GM19035 (cell line): ENCODE results near the gene DNM1.
A peak's percentile ranks its signal among the peaks of the same experiment; 100 is the strongest.
"Not testable (repeated sequence)": the region's sequence is repeated elsewhere in the genome, so short reads cannot be mapped to it uniquely, and the experiment has no call there.

Experiments
- ATAC-seq: cut with Tn5 transposase; IDR thresholded peaks from one replicate; pipeline ENCODE4 v1.9.1; 2021; ENCODE audit not compliant: unreplicated experiment

Gene DNM1

DNA sequence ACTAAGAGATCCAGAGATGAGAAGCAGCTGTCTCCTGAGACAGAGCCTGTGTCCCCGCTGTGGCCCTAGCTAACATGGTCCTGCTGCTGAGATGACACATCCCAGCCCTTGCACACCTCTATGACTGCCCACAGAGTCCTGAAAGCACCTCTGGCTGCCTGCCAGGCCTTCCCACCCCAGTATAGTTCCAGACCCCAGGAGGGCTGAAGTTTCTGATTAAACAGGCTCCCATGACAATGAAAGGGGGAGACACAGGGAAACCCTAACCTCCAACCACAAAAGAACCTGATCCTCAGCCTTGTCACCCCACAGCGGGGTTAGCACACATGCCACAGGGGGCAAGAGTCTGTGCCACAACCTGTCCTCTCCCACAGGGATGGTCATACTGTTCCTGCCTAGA lies 27.5 kb upstream of the DNM1 start:
- ATAC-seq = no peak

DNA sequence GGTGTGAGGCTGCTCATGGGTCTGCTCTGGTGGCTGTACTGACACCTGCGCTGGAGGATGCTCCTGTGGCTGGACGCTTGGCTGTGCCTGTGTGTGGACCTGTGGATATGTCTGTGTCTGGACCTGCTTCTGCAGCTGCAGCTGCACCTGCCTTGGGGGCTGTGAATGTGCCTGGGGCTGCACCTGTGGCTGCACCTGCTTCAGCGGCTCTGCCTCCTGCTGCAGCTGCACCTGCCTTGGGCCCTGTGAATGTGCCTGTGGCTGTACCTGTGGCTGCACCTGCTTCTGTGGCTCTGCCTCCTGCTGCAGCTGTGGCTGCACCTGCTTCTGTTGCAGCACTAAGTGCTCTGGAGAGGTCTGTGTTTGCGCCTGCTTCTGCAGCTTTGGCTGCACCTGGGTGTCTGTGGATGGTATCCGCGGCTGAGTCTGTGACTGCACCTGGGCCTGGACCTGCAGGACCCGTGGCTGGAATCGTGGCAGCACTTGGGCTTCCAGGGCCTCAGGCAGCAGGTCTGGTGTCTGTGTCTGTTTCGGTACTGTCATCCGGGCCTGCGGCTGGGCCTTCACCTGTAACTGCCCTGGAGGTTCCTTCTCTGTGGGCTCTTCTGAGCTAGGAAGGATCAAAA lies 24.3 kb upstream of the DNM1 start:
- no peak for ATAC-seq

DNA sequence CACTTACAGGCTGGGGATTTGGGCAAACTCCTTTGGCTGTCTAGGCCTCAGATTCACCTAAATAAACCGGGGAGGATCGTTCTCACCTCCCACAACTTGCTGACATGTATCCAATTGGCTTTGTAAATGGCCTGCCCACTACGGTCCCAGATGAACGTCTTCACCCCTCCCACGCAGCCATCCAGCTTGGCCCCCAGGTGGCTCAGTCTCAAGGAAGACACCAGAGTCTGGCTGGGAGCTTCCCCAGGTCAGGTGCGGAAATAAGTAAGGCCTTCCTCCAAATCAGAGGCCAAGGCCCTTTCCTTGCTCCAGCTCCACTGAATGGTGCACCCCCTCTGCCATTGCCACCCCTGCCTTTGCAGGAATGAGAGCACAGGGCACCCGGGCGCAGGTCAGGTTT lies 23.2 kb upstream of the DNM1 start:
- no peak for ATAC-seq

DNA sequence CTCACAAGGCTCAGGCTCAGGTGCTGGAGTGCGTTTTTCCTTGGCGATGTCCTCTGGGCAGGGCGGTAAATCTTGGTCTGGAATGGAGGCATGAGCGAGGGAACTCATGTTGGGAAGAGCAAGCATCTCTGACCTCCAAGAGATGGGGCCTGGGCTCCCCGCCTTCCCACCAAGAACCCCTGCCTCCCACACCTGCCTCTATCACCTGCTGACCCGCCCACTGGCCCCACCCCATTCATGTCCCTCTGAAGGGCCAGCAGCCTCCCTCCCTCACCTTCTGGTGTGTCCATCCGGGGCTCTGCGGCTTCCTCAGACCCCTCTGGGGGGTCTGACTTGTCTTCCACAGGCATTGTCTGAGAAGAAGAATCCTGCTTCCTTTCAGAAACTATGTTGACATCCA lies 22.7 kb upstream of the DNM1 start:
- no peak for ATAC-seq

DNA sequence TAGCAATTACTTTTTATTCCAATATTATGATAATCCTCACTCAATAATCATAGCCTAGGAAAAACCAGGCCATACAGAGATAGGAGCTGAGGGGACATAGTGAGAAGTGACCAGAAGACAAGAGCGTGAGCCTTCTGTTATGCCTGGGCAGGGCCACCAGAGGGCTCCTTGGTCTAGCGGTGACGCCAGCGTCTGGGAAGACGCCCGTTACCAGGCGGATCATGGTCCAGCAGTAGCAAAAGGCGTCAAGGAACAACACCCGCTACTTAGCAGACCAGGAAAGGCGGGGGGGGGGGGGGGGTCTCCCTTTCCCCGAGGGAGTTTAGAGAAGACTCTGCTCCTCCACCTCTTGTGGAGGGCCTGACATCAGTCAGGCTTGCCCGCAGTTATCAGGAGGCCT lies 21.7 kb upstream of the DNM1 start:
- not testable (repeated sequence) for ATAC-seq

DNA sequence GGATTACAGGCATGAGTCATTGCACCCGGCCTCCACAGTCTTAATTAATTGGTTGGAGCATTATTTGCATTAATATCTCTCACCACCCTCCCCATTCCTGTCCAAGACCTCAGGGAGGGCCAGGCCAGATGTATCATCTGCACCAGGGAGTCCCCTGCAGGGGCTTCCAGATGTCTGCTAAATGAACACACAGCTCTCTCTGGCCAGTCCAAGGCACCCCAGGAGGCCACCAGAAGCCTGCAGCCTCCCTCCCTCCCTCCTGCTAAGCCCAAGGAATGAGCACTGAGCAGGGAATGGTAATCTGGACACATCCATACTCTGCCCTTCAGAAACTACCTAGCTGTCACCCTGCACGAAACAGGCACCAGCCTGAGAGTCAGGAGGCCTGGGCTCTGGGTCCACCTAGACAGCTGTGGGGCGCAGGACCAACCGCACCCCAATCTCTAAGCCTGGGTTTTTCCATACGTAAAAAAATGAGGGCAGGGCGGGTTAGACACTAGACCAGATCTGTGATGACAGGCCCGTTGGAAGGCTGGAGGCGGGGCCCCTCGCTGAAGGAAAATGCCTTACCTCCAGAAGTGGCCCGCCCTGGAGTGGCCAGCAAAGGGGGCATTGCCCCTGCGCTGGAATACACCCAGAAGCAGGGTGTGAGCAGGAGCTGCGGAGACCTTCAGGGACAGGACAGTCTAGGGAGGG lies 20.1 kb upstream of the DNM1 start:
- no peak for ATAC-seq

DNA sequence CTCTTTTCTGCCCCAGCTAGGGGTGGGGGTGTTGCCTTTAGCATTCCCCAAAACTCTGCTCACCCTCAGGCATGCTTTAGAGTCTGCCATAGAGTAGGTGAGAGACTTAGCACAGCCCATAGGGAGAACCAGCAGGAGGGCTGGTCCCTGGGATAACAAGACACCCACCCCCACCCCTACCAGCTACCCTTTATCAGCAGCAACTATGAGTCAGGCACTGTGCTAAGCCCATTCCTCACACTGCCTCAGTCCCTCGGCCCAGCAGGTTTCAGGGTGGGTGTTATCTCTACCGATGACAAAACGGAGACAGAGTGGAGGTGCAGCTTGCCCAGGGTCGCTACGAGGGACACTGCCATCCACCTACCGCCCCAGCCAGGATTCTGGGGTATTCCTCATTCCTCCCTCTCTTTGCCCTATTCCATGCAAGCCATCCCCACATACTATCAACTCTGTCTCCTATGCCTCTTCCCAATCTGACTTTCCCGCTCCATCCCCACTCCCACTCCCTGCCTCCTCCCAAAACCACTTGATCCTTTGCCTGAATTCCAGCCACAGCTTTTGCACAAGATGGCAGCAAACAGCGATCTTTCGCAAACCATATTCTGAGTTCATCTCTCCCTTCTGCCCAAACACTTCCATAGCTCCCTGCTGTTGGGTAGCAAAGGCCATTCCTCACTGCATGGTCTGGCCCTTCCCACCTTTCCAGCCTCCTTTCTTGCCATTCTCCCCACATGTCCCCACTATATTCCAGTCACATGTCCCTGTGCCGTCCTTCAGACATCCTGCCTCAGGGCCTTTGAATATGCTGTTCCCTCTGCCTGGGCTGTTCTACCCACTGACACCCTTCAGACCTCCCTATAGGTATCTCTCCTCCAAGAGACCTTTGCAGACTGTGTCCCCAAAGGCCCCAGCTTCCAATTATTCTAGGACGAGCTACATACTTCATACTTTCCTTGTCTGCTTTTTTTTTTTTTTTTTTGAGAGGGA lies 16.9 kb upstream of the DNM1 start:
- ATAC-seq = no peak

DNA sequence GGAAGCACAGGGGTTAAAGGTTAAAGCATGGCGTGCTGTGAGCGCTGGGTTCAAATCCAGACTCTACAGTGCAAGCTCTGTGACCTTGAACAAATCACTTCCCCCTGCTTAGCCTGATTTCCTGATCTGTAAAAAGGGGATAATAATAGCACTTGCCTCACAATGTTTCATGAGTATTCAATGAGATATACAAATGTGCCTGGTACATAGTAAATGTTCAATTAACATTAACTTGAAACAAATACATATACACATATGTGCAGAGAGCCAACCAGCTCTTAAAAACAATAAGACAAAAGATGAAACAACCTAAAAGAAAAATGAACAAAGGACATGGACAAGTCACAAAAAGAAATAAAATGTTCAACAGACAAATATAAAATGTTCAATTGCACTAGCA lies 15.8 kb upstream of the DNM1 start:
- no peak for ATAC-seq

DNA sequence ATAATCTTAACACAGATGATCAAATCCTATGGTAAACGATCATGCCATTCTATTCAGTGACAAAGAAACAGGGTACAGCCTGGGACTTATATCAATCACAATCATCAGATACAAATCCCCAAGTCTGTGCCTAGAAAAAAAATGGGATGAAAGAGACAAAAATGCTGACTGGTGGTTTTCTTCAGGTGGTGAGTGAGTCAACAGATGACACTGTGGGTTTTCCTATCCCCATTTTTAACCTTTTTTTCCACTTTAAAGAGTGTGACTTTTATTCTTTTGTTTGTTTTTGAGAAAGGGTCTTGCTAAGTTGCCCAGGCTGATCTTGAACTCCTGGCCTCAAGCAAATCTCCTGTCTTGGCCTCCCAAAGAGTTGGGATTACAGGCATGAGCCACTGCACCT lies 15.0 kb upstream of the DNM1 start:
- ATAC-seq = no peak

DNA sequence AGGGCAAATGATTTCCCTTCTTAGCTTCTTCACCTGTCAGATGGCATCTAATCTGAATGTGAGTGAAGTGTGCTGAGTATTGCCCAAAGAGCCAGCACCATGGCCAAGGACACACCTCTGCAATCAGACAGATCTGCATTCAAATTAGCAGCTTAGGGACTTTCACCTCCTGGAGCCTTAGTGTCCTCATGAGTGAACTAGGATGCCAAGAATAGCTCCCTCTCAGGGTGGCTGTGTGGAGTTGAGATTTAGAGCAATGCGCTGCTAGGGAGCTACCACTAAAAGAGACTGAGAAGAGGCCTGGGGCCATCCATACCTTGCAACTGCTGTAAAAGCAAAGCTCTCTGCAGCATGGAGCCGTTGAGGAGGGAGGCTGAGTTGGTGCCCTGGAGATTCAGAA lies 13.2 kb upstream of the DNM1 start:
- ATAC-seq = no peak

DNA sequence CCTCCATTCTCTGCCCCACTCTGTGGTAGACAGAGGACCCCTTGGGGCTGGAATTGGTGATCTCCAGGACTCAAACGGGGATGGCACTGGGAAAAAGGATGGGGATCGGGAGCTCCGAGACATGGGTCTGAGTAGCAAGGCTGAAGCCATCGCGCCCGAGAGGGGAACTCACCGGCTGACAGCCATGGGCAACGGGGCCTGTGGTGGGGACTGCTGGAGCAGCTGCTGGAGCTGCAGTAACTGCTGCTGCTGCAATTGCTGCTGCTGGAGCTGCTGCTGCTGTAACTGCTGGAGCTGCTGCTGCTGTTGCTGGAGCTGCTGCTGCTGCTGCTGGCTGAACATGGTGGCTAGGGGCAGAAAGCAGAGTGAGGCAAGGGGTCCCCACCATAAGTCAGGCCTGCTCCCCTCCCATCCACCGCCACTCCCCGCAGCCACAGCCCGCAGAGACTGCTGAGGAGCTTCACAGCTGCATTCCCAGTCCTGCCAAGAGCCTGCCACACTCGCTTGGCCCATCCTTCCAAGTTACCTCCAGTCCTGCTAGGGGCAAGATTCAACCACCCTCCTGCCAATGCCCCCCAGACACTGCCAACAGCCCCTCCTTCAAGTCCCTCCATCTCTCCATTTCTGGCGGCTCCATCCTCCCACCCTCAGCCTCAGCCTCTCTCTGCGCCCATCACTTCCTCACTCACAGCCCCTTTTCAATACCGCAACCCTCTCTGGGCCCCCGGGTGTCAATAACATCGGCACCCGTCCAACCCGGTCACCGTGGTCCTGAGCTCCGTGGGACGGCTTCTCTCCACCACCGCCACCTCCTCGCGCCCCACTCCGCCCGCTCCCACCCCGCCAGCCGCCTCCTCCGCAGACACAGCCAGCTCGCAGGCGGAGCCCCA lies 12.4 kb upstream of the DNM1 start:
- peak; percentile 31 for ATAC-seq

DNA sequence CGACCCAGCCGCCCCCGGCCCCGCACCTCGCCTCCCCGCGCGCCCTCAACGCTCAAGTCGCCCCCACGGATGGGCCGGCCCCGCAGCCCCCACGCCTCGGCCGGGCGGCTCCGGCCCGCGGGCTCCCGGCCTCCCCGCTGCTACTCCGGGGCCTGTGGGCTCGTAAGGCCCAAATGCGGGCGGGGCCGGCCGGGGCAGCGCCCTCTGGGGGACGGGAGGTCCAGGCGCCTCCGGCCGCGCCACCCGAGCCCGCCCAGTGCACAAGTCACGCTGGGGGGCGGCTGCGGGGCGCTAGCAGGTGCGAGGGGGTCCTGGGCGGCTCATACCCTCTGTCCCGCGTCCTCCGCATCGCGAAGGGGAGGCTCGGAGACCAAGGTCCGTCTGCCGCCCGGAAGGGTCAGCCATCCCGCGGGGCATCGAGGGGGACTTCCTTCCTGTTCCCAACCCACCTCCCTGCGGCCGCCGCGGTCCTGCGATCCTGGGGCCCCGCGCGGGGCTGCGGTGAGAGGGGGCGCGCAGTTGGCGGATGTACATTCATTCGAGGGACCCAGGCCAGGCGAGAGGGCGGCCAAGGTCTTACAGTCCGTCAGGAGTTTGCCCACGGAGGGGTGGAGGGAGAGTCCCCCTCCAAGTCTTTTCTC lies 11.7 kb upstream of the DNM1 start, which contains the start of gene CIZ1:
Gene CIZ1, minus strand, starts transcription at position 167 of the 641 bp plus-strand sequence. CDS start 715 bp downstream, outside the sequence.
- ATAC-seq = peak; percentile 81

DNA sequence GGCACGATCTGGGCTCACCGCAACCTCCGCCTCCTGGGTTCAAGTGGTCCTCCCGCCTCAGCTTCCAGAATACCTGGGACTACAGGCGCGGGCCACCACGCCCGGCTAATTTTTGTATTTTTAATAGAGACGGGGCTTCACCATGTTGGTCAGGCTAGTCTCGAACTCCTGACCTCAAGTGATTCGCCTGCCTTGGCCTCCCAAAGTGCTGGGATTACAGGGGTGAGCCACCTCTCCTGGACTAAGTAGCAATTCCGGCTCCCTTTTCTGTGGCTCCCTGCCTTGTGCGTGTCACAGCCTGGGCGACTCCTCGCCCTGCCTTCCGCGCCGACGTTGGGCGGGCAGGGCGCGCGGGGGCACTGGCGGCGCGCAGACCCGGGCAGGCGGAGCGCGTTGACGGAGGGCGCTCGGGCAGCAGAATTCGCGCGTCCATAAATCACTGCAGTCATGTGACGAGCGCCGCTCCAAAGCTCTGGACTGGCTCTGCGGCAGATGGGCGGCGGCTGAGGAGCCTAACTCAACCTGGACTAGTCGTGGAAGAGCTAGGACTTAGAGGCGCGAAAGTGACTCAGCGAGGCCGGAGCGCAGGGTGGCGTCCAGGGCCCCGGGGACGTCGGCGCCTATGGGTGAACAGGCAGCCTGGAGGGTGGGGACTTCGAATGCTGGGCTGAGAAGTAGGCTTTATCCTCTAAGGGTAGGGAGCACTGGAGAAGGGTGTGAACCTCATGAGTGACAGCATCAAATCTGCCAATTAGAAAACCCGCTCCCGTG lies 10.4 kb upstream of the DNM1 start:
- no peak for ATAC-seq

DNA sequence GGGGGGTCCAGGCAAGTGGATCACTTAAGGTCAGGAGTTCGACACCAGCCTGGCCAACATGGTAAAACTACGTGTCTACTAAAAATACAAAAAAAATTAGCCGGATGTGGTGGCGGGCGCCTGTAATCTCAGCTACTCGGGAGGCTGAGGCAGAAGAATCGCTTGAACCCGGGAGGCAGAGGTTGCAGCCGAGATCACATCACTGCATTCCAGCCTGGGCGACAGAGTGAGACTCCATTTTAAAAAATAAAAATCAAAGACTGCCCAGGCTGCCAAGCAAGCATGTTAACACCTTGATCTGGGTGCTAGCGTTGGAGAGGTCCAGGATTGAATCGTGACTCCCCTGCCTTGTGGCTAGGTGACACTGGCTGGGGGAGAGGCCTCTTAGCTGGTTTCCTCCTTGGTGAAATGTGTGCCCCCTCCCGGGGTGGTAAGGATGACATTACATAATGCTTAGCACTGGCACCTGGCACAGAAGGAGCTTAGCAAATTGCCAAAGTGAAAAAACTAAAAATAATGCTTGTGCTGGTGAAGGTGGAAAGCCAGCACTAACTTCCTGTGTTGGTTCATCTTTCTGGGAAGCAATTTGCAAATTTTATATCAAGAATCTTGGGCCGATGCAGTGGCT lies 9.6 kb upstream of the DNM1 start:
- ATAC-seq = no peak

DNA sequence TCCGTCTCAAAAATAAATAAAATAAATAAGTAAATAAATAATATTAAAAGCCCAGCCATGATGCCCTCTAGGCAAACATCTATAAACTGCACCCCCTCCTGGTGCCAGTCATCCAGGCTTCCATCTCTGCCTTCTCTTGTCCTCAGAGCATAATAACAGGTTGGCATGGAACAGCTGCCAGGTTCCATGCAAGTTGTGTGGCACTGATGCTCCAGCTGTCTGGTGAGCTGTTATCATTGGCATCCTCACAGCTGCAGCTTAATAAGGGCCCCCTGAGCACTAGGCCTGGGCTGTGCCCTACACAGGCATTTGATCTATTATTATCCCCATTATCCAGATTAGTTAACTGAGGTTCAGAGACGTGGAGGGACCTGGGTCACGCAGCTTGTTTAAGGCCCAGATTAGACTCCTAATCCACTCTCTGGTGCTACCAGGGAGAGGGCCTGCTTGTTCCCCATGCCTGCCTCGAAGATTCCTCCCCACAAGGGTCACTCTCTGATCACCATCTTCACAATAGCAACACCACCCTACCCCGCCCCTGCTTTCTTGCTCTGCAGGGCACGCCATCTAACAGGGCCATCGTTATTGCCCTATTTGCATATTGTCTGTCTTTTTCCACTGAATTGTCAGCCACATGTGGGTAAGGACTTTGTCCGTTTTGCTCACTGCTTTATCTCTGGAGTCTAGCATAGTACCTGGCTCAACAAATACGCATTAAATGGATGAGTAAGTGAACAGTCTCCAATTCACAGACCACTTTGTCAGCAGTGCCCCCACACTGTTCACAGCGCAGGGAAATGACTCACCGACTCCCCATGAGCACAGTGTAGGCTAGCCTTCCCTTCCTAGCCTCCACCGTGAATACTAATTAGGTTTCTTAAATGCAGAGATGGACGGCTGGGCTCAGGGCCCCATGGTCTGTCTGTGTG lies 1.5 kb upstream of the DNM1 start:
- ATAC-seq = no peak

DNA sequence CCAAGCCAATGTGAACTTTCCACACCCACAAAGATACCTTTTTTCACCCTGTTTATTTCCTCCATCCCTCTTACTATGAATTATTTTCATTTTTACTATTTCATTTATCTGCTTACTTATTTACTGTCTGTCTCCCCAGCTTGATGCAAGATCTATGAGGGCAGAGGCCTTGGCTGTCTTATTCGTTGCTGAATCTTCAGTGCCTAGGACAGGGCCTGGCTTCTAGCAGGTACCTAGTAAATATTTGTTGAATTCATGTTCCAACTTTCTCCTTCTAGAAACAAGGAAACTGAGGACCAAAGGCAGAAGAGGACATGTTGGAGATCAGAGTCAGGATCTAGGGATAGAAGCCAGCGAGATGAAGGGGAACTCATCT lies 543 bp upstream of the DNM1 start:
- ATAC-seq = no peak

DNA sequence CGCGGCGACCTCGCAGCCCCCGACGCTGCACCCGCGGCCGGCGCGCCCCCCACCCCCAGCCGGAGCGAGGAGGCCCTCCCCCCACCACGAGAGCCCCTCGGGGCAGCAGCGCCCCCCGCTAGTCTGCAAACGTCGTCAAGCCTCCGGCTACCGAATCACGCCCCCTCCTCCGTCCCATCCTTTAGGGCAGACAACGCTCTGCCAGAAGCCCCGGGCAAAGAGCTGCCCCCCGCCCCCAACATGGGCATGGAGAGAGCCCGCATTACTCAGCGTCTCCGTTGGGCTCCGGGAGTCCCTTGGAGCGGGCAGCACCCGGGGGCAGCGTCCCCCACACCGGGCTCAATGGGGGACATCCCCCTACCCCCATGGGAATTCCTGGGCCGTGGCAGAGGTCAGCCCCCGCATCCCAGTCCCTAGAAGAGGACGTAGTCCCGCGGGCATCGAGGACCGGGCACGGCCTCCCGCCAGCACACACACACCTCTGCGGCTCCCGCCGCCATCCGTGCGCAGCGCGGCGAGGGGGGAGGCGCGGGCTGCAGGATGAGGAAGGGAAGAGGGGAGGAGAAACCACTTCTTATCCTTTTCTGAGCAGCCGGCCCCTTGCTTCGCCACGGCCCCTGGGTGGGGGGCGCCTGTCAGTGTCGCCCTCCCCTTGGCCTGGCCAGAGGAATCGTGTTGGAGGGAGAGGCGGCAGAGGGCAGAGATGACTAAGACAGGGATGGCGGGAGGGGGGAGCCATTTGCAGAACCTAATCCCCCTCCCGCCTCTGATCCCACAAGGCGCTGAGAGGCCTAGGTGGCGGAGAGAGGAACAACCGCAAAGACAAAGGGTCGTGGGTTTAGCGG lies 750 bp downstream of the DNM1 start:
- no peak for ATAC-seq
